Measurements from ENCODE around the gene ALK. TPM values are rescaled to one million over a fixed set of nuclear protein-coding genes. Genes with fewer than 3 reads are reported as not detected.

The ALK gene
- total RNA-seq, 1 donor from 2014 or later, result 9.6 TPM

DNA sequence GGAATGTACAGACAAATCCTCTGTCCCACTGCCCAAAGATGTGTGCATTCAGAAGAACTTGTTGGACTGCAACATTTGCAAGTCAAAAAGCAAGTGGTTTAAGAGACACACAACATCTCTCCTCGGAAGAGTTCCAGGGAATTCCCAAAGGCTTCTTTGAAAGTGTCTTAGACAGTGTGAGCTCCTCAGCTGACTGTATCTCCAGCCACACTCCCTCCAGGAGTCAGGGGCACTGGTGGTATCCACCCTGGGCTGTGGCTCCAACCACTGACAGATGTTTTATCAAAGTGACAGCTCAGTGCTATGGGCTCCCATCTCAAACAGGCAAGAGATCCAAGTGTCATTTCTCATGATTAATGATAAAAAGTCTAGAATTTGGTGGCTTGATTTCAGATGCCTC lies 48.5 kb downstream of the ALK start:
- Mint-ChIP-seq H3K4me3 (ENCODE audit: unreplicated experiment) (no peak overlapping the region), H3K4me1 (ENCODE audit: low read depth, unreplicated experiment) (no peaks in the 10 kb centered on the region), H3K27me3 (ENCODE audit: unreplicated experiment) (no peaks in the 10 kb centered on the region), H3K27ac (ENCODE audit: unreplicated experiment) (no peak overlapping the region), H3K9me3 (ENCODE audit: unreplicated experiment) (no peaks in the 10 kb centered on the region), H3K36me3 (ENCODE audit: unreplicated experiment) (no peaks in the 10 kb centered on the region)
- no peak for DNase-seq
- TF ChIP-seq, protein P1, sequence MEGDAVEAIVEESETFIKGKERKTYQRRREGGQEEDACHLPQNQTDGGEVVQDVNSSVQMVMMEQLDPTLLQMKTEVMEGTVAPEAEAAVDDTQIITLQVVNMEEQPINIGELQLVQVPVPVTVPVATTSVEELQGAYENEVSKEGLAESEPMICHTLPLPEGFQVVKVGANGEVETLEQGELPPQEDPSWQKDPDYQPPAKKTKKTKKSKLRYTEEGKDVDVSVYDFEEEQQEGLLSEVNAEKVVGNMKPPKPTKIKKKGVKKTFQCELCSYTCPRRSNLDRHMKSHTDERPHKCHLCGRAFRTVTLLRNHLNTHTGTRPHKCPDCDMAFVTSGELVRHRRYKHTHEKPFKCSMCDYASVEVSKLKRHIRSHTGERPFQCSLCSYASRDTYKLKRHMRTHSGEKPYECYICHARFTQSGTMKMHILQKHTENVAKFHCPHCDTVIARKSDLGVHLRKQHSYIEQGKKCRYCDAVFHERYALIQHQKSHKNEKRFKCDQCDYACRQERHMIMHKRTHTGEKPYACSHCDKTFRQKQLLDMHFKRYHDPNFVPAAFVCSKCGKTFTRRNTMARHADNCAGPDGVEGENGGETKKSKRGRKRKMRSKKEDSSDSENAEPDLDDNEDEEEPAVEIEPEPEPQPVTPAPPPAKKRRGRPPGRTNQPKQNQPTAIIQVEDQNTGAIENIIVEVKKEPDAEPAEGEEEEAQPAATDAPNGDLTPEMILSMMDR (IDR thresholded peaks at IDR 0.05; ENCODE audit: partially characterized antibody, unreplicated experiment), result no peak

DNA sequence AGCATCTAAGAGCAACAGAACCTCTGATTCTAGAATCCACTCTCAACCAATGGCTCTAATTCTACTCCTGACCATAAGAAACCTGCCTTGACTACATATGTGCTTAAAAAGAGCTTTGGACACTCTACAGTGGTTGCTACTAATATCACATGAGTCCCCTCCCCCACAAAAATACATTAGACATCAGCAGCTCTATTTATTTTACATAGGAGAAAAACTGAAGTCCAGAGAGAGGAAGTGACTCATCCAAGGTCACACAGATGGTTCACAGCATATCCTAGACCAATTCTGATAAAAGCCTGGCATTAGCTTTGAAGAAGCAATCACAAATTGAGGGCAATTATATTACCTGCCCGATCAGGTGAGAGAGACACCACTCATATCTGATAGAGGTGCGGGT lies 49.8 kb downstream of the ALK start:
- Mint-ChIP-seq H3K4me1 (ENCODE audit: low read depth, unreplicated experiment) (no peaks in the 10 kb centered on the region), H3K9me3 (ENCODE audit: unreplicated experiment) (no peaks in the 10 kb centered on the region), H3K36me3 (ENCODE audit: unreplicated experiment) (no peaks in the 10 kb centered on the region), H3K27ac (ENCODE audit: unreplicated experiment) (no peak overlapping the region), H3K27me3 (ENCODE audit: unreplicated experiment) (no peaks in the 10 kb centered on the region), H3K4me3 (ENCODE audit: unreplicated experiment) (no peak overlapping the region)
- TF ChIP-seq, protein P1 (IDR thresholded peaks at IDR 0.05; ENCODE audit: partially characterized antibody, unreplicated experiment), result no peak
- DNase-seq, result no peak

DNA sequence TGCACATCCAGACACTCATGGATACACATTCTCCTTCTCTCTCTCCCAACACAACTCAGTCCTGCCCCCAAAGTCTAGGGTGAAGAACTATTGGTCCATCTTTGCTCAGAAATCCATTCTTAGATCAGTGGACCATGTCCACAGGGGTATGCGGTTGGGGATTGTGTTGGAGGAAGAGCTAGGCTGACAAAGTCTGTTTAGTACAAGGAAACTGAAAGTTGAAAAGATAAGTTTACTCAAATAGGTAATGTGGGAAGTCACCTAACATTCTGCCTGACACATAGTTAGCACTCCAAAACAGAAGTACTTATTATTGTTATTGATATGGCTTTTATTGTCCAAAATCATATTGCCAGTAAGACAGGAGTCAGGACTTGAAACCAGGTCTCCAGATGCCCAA lies 55.9 kb downstream of the ALK start:
- Mint-ChIP-seq H3K9me3 (ENCODE audit: unreplicated experiment) (no peaks in the 10 kb centered on the region), H3K27me3 (ENCODE audit: unreplicated experiment) (no peaks in the 10 kb centered on the region), H3K36me3 (ENCODE audit: unreplicated experiment) (no peaks in the 10 kb centered on the region), H3K4me1 (ENCODE audit: low read depth, unreplicated experiment) (no peaks in the 10 kb centered on the region), H3K27ac (ENCODE audit: unreplicated experiment) (no peak overlapping the region), H3K4me3 (ENCODE audit: unreplicated experiment) (no peak overlapping the region)
- no peak for DNase-seq
- TF ChIP-seq, protein P1 (IDR thresholded peaks at IDR 0.05; ENCODE audit: partially characterized antibody, unreplicated experiment), result no peak

DNA sequence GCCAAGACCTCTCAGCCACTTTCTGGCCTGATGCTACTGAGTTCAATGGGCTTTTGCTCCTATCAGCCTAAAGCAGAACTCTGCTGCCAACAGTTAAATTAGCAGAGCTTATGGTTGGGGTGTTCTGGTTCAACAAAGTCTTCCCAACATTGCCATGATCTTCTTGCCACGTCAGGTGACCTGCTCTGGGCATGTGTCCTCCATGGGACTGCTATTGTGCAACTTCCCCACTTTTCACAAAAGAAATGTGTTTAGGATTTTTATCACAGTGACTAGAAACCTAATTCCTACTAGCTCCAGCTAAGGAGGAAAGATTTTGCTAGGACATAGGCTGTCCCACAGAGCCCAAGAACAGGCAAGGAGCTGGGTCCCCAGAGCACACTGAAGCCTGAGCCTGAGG lies 56.4 kb downstream of the ALK start:
- DNase-seq, result no peak
- Mint-ChIP-seq H3K4me1 (ENCODE audit: low read depth, unreplicated experiment) (no peaks in the 10 kb centered on the region), H3K9me3 (ENCODE audit: unreplicated experiment) (no peaks in the 10 kb centered on the region), H3K27me3 (ENCODE audit: unreplicated experiment) (no peaks in the 10 kb centered on the region), H3K27ac (ENCODE audit: unreplicated experiment) (no peak overlapping the region), H3K36me3 (ENCODE audit: unreplicated experiment) (no peaks in the 10 kb centered on the region), H3K4me3 (ENCODE audit: unreplicated experiment) (no peak overlapping the region)
- TF ChIP-seq, protein P1 (IDR thresholded peaks at IDR 0.05; ENCODE audit: partially characterized antibody, unreplicated experiment), result no peak

DNA sequence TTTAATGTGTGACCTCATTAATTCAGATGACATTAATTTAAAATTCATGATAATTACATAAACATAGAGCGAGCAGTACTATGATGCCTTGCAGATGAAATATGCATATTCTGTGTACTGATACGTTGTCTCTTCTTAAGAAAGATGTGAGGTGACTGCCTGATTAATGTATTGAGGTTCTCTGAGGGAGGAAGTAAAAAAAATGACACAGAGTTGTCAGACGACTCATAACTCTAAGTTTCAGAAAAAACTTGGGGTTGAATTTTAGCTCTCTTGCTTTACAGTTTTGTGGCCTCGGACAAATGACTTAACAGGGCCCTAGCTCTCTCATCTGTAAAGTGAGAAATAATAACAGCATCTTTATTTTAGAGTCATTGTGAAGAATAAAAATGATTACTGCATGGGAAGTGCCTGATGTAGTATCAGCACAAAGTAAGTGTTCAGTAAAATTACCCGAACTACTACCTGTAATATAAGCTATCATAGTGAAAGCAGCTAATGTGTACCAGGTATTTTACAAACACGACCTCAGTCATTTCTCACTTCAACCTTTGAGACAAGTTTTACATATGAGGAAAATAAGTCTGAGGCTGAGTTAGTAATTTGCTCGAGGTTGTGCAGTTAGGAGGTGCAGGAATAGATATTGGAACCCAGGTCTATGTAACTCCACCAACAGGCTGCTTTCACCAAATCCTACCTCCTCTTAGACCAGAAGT lies 65.3 kb downstream of the ALK start:
- H3K9me3 Mint-ChIP-seq (ENCODE audit: unreplicated experiment), result peaks cover 1% of the 10 kb centered on the region
- peaks cover 2% of the 10 kb centered on the region for H3K4me1 Mint-ChIP-seq (ENCODE audit: low read depth, unreplicated experiment)
- no peaks in the 10 kb centered on the region for H3K36me3 Mint-ChIP-seq (ENCODE audit: unreplicated experiment)
- H3K27ac Mint-ChIP-seq (ENCODE audit: unreplicated experiment), result no peak overlapping the region
- no peak overlapping the region for H3K4me3 Mint-ChIP-seq (ENCODE audit: unreplicated experiment)
- TF ChIP-seq, protein P1 (IDR thresholded peaks at IDR 0.05; ENCODE audit: partially characterized antibody, unreplicated experiment), result no peak
- DNase-seq, result no peak
- H3K27me3 Mint-ChIP-seq (ENCODE audit: unreplicated experiment), result peaks cover 5% of the 10 kb centered on the region

Data from glutamatergic neuron (in vitro differentiated cells).